ENCODE results near the gene OGFR.

The OGFR gene

DNA sequence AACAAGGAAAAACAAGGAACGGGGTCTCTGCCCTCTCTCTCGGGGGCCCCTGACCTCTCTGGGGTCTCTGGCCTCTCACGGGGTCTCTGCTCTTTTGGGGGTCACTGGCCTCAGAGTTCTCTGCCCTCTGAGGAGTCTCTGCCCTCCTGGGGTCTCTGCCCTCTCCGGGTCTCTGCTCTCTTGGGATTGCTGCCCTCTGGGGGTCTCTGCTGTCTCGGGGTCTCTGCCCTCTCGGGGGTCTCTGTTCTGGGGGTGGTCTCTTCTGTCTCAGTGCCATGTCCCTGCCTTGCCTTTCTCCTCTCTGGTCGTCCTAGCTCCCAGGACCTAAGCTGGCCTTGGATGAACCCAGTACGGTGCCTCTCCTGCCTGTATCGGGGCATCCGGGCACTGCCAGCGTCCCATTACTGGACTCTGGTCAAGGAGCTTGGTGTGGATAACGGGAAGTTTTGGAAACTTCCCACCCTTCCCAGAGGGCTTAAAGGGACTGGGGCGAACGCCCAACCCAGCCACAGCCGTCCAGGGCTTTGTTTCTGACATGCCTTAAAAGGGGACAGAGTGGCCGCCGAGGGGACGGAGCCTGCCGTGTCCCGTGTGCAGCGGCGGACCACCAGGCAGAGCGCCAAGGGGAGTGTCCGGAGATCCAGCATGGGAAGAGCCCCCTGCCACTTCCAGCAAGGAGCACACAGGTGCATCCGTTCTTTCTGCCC lies 33.1 kb upstream of the OGFR start:
- TF ChIP-seq ISL1 (CRISPR knock-in tag; IDR thresholded peaks at IDR 0.05) = no peak
- no peak for TF ChIP-seq ZFP30 (CRISPR knock-in tag; IDR thresholded peaks at IDR 0.05)
- no peak for TF ChIP-seq OSR1 (CRISPR knock-in tag; IDR thresholded peaks at IDR 0.05)
- TF ChIP-seq ZC3H10 (CRISPR knock-in tag; IDR thresholded peaks at IDR 0.05) = no peak
- no peak for TF ChIP-seq ZFP3 (CRISPR knock-in tag; IDR thresholded peaks at IDR 0.05)
- TF ChIP-seq ZNF8 (CRISPR knock-in tag; IDR thresholded peaks at IDR 0.05) = no peak
- no peak for TF ChIP-seq ESRRG (CRISPR knock-in tag; IDR thresholded peaks at IDR 0.05)
- TF ChIP-seq BACH2 (CRISPR knock-in tag; IDR thresholded peaks at IDR 0.05; ENCODE audit: borderline replicate concordance) = no peak
- TF ChIP-seq TOX (CRISPR knock-in tag; IDR thresholded peaks at IDR 0.05; ENCODE audit: borderline replicate concordance) = no peak
- no peak for TF ChIP-seq PPARA (CRISPR knock-in tag; IDR thresholded peaks at IDR 0.05; ENCODE audit: borderline replicate concordance)
- ATAC-seq = no peak

DNA sequence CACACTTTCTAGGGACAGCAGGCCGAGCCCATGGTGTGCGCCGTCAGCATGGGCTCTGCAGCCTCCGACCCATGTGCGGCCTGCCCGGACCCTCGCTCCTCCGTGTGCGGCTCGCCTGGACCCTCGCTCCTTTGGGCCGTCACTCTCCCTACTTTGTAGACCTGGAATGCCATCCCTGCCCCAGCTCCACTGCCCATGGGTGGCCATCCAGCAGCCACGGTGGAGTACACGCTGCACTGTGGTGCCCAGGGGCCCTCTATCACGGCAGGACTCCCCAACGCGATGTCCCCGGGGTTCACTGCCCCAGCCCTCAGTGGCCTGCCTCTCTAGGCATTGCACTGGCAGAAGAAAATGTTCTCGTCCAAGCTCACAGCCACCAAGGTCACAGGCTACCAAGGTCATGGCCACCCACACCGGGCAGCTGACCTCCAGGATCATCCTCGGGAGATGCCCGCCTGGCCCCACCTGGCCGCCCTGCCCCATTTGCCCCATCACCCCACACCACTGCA lies 32.5 kb upstream of the OGFR start:
- TF ChIP-seq, protein P1, sequence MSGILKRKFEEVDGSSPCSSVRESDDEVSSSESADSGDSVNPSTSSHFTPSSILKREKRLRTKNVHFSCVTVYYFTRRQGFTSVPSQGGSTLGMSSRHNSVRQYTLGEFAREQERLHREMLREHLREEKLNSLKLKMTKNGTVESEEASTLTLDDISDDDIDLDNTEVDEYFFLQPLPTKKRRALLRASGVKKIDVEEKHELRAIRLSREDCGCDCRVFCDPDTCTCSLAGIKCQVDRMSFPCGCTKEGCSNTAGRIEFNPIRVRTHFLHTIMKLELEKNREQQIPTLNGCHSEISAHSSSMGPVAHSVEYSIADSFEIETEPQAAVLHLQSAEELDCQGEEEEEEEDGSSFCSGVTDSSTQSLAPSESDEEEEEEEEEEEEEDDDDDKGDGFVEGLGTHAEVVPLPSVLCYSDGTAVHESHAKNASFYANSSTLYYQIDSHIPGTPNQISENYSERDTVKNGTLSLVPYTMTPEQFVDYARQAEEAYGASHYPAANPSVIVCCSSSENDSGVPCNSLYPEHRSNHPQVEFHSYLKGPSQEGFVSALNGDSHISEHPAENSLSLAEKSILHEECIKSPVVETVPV (CRISPR knock-in tag; IDR thresholded peaks at IDR 0.05) = no peak
- TF ChIP-seq ESRRG (CRISPR knock-in tag; IDR thresholded peaks at IDR 0.05) (no peak), ZNF8 (CRISPR knock-in tag; IDR thresholded peaks at IDR 0.05) (no peak), TCF4 (CRISPR knock-in tag; IDR thresholded peaks at IDR 0.05; ENCODE audit: borderline replicate concordance) (no peak), TOX (CRISPR knock-in tag; IDR thresholded peaks at IDR 0.05; ENCODE audit: borderline replicate concordance) (no peak)
- TF ChIP-seq, protein P2, sequence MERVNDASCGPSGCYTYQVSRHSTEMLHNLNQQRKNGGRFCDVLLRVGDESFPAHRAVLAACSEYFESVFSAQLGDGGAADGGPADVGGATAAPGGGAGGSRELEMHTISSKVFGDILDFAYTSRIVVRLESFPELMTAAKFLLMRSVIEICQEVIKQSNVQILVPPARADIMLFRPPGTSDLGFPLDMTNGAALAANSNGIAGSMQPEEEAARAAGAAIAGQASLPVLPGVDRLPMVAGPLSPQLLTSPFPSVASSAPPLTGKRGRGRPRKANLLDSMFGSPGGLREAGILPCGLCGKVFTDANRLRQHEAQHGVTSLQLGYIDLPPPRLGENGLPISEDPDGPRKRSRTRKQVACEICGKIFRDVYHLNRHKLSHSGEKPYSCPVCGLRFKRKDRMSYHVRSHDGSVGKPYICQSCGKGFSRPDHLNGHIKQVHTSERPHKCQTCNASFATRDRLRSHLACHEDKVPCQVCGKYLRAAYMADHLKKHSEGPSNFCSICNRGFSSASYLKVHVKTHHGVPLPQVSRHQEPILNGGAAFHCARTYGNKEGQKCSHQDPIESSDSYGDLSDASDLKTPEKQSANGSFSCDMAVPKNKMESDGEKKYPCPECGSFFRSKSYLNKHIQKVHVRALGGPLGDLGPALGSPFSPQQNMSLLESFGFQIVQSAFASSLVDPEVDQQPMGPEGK (CRISPR knock-in tag; IDR thresholded peaks at IDR 0.05; ENCODE audit: borderline replicate concordance) = no peak
- no peak for ATAC-seq

DNA sequence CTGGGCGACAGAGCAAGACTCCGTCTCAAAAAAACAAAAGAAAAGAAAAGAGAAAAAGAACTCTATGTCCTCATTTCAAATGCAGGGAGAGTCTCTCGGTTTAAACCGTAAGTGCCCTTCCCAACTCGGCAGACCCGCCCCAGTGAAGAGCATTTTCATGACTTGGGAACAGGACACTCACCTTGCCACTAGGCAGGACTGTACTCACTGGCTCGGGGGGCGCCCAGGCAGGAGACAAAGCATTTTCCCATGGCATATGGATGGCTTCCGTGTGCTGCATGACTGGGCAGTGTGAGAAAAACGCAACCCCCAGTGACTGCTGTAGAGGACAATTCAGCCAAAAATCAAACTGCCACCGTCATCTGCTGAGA lies 32.0 kb upstream of the OGFR start:
- ATAC-seq = no peak
- TF ChIP-seq BACH2 (CRISPR knock-in tag; IDR thresholded peaks at IDR 0.05; ENCODE audit: borderline replicate concordance) = no peak

DNA sequence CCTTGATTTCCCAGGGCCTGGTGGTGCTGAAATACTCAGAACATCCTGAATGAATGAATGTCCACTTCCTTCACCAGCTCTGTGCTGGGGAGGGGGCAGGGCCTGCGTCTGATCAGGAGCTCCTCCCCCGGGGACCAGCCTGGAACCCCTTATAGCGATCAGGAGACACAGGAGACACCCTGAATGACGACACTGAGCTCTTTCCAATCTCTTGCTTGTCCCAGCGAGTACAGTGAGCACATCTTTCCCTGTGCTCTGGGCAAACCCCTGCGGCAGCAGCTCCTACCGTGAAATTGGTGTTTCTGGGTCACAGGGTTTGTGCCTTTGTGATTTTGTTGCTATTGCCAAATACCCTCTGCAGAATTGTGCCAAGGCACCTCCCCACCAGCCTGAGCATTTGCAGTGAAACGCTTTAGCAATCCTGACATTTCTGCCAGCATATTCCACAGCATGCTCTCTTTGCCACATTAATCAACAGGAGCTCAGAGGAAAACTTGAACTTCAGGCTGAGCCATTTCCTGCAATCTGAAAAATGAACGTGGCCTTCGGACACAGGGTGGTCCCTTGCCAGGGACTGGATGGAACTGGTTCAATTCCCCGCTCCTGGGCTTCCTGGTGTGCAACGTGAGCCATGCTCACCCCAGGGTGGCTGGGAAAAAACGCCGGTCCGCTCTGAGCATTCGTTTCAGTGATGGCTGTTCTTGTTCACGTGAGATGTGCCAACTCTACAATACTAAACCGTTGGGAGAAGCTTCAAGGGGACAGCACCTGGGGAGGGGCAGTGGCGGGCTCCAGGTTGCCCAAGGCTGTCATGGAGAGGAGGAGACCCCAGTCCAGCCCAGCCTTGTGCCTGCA lies 31.4 kb upstream of the OGFR start:
- no peak for ATAC-seq
- TF ChIP-seq ISL1 (CRISPR knock-in tag; IDR thresholded peaks at IDR 0.05) = no peak
- TF ChIP-seq RARB (CRISPR knock-in tag; IDR thresholded peaks at IDR 0.05) = no peak
- TF ChIP-seq, protein P3, sequence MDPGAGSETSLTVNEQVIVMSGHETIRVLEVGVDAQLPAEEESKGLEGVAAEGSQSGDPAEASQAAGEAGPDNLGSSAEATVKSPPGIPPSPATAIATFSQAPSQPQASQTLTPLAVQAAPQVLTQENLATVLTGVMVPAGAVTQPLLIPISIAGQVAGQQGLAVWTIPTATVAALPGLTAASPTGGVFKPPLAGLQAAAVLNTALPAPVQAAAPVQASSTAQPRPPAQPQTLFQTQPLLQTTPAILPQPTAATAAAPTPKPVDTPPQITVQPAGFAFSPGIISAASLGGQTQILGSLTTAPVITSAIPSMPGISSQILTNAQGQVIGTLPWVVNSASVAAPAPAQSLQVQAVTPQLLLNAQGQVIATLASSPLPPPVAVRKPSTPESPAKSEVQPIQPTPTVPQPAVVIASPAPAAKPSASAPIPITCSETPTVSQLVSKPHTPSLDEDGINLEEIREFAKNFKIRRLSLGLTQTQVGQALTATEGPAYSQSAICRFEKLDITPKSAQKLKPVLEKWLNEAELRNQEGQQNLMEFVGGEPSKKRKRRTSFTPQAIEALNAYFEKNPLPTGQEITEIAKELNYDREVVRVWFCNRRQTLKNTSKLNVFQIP (CRISPR knock-in tag; IDR thresholded peaks at IDR 0.05; ENCODE audit: borderline replicate concordance, low read depth) = no peak
- TF ChIP-seq, protein P4, sequence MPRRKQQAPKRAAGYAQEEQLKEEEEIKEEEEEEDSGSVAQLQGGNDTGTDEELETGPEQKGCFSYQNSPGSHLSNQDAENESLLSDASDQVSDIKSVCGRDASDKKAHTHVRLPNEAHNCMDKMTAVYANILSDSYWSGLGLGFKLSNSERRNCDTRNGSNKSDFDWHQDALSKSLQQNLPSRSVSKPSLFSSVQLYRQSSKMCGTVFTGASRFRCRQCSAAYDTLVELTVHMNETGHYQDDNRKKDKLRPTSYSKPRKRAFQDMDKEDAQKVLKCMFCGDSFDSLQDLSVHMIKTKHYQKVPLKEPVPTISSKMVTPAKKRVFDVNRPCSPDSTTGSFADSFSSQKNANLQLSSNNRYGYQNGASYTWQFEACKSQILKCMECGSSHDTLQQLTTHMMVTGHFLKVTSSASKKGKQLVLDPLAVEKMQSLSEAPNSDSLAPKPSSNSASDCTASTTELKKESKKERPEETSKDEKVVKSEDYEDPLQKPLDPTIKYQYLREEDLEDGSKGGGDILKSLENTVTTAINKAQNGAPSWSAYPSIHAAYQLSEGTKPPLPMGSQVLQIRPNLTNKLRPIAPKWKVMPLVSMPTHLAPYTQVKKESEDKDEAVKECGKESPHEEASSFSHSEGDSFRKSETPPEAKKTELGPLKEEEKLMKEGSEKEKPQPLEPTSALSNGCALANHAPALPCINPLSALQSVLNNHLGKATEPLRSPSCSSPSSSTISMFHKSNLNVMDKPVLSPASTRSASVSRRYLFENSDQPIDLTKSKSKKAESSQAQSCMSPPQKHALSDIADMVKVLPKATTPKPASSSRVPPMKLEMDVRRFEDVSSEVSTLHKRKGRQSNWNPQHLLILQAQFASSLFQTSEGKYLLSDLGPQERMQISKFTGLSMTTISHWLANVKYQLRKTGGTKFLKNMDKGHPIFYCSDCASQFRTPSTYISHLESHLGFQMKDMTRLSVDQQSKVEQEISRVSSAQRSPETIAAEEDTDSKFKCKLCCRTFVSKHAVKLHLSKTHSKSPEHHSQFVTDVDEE (CRISPR knock-in tag; IDR thresholded peaks at IDR 0.05) = no peak
- no peak for TF ChIP-seq ZNF8 (CRISPR knock-in tag; IDR thresholded peaks at IDR 0.05)
- TF ChIP-seq, protein P2 (CRISPR knock-in tag; IDR thresholded peaks at IDR 0.05; ENCODE audit: borderline replicate concordance) = no peak
- TF ChIP-seq OSR1 (CRISPR knock-in tag; IDR thresholded peaks at IDR 0.05) = no peak
- no peak for TF ChIP-seq ZNF565 (CRISPR knock-in tag; conservative IDR thresholded peaks at IDR 0.05; ENCODE audit: low read depth)
- no peak for TF ChIP-seq BACH2 (CRISPR knock-in tag; IDR thresholded peaks at IDR 0.05; ENCODE audit: borderline replicate concordance)
- TF ChIP-seq ZFP3 (CRISPR knock-in tag; IDR thresholded peaks at IDR 0.05) = no peak
- TF ChIP-seq, protein P5, sequence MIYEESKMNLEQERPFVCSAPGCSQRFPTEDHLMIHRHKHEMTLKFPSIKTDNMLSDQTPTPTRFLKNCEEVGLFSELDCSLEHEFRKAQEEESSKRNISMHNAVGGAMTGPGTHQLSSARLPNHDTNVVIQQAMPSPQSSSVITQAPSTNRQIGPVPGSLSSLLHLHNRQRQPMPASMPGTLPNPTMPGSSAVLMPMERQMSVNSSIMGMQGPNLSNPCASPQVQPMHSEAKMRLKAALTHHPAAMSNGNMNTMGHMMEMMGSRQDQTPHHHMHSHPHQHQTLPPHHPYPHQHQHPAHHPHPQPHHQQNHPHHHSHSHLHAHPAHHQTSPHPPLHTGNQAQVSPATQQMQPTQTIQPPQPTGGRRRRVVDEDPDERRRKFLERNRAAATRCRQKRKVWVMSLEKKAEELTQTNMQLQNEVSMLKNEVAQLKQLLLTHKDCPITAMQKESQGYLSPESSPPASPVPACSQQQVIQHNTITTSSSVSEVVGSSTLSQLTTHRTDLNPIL (CRISPR knock-in tag; IDR thresholded peaks at IDR 0.05; ENCODE audit: low read depth) = no peak
- no peak for TF ChIP-seq ESRRG (CRISPR knock-in tag; IDR thresholded peaks at IDR 0.05)
- TF ChIP-seq, protein P1 (CRISPR knock-in tag; IDR thresholded peaks at IDR 0.05) = no peak
- TF ChIP-seq TCF4 (CRISPR knock-in tag; IDR thresholded peaks at IDR 0.05; ENCODE audit: borderline replicate concordance) = no peak
- TF ChIP-seq ZFP30 (CRISPR knock-in tag; IDR thresholded peaks at IDR 0.05) = no peak
- TF ChIP-seq CSDC2 (CRISPR knock-in tag; IDR thresholded peaks at IDR 0.05) = no peak
- TF ChIP-seq ZNF70 (CRISPR knock-in tag; IDR thresholded peaks at IDR 0.05) = no peak

All from SK-N-SH treated with all-trans-retinoic acid at 6 μM for 48 hours (cell line).